PC-3 (cell line): ENCODE measurements around the gene GSDMA. TPM values are rescaled to one million over a fixed set of nuclear protein-coding genes. Genes with fewer than 3 reads are reported as not detected.
A peak's percentile ranks its signal among the peaks of the same experiment; 100 is the strongest.

Experiments used
- ATAC-seq: fragments of 200-7000 bp; cut with Tn5 transposase; 2 replicates; pipeline ENCODE4 v1.9.1; 2020; ENCODE audit warnings: mild to moderate bottlenecking, moderate library complexity
- BruUV-seq: library from RNA; stranded (reverse); fragments of 400-500 nt; replicated peaks from 2 replicates; lab custom pipeline; 2021; lab: Mats Ljungman, UMichigan
- CTCF ChIA-PET: fragments of 300-600 bp; sonication (Branson Sonifier 250); formaldehyde crosslinking; loops from one replicate; lab custom pipeline; 2022; ENCODE audit warnings: antibody characterized with exemption; lab: Charles Lee
- POLR2A ChIA-PET: fragments of 300-600 bp; sonication (Branson Sonifier 250); formaldehyde crosslinking; loops from one replicate; lab custom pipeline; 2022; ENCODE audit warnings: antibody characterized with exemption; ENCODE audit not compliant: unreplicated experiment; lab: Charles Lee
- DNase-seq: peaks from one replicate; pipeline ENCODE4 v3.0.0-alpha.2; 2015
- H2AFZ ChIP-seq: fragments of 300-600 bp; sonication (generic); 2 replicates; pipeline ENCODE4 v1.6.0; 2016; ENCODE audit warnings: antibody characterized with exemption, low read length
- H3F3A ChIP-seq: fragments of 300-600 bp; sonication (generic); one replicate; pipeline ENCODE4 v1.6.0; 2017; ENCODE audit warnings: antibody characterized with exemption, low read length, control low read depth, mild to moderate bottlenecking; ENCODE audit not compliant: unreplicated experiment
- H3K27ac ChIP-seq: fragments of 300-600 bp; sonication (generic); 2 replicates; pipeline ENCODE4 v1.5.1; 2016; ENCODE audit warnings: mild to moderate bottlenecking, low read length
- H3K27me3 ChIP-seq: fragments of 300-600 bp; sonication (generic); 2 replicates; pipeline ENCODE4 v1.6.1; 2016; ENCODE audit warnings: low read length, mixed read lengths
- H3K36me3 ChIP-seq: fragments of 300-600 bp; sonication (generic); 2 replicates; pipeline ENCODE4 v1.6.1; 2016; ENCODE audit warnings: low read depth, mixed run types, low read length, mixed read lengths
- H3K4me1 ChIP-seq: fragments of 300-600 bp; sonication (generic); 2 replicates; pipeline ENCODE4 v1.5.1; 2016; ENCODE audit warnings: low read length; ENCODE audit not compliant: insufficient read depth
- H3K4me2 ChIP-seq: fragments of 300-600 bp; sonication (generic); 2 replicates; pipeline ENCODE4 v1.6.0; 2016; ENCODE audit warnings: low read length
- H3K4me3 ChIP-seq: fragments of 300-600 bp; sonication (generic); 2 replicates; pipeline ENCODE4 v1.5.1; 2016; ENCODE audit warnings: mild to moderate bottlenecking, low read length, mixed read lengths
- H3K79me2 ChIP-seq: fragments of 300-600 bp; sonication (generic); 2 replicates; pipeline ENCODE4 v1.6.1; 2017; ENCODE audit warnings: low read length, mixed read lengths
- H3K9ac ChIP-seq: fragments of 300-600 bp; sonication (generic); 2 replicates; pipeline ENCODE4 v1.6.0; 2016; ENCODE audit warnings: mild to moderate bottlenecking, low read length
- H3K9me2 ChIP-seq: fragments of 300-600 bp; sonication (generic); replicated peaks from 2 replicates; pipeline ENCODE4 v1.6.1; 2016; ENCODE audit warnings: mixed run types, low read length, mixed read lengths
- H3K9me3 ChIP-seq: fragments of 300-600 bp; sonication (generic); 2 replicates; pipeline ENCODE4 v1.6.1; 2016; ENCODE audit warnings: low read length, mixed read lengths
- H4K20me1 ChIP-seq: fragments of 300-600 bp; sonication (generic); 2 replicates; pipeline ENCODE4 v1.6.1; 2016; ENCODE audit warnings: low read length, mixed read lengths
- EZH2 ChIP-seq: fragments of 300-600 bp; sonication (generic); IDR thresholded peaks from one replicate; pipeline ENCODE4 v1.6.1; 2017; ENCODE audit warnings: antibody characterized with exemption, mild to moderate bottlenecking, low read length; ENCODE audit not compliant: unreplicated experiment
- EZH2phosphoT487 ChIP-seq: fragments of 300-600 bp; sonication (generic); IDR thresholded peaks from 2 replicates; pipeline ENCODE4 v1.6.1; 2018; ENCODE audit warnings: mild to moderate bottlenecking, antibody characterized with exemption, low read length, borderline replicate concordance
- intact Hi-C: fragments of 100-400 bp; cut with micrococcal nuclease; formaldehyde crosslinking; loops from 2 replicates; pipeline ENCODE4 v1.9.0; 2023
- total RNA-seq: library from RNA; depleted of rRNA; stranded (reverse); fragments of >200 nt; gene quantifications from 2 replicates; pipeline ENCODE4 v1.2.3, GENCODE V29; 2014
- TF ChIP-seq, protein P1 (sequence below): fragments of 300-600 bp; sonication (generic); conservative IDR thresholded peaks from 2 replicates; pipeline ENCODE4 v1.5.1; 2017; ENCODE audit warnings: antibody characterized with exemption, low read depth, mild to moderate bottlenecking, low read length

The GSDMA gene
- total RNA-seq, 1 experiment from 2014 or later: not detected

DNA sequence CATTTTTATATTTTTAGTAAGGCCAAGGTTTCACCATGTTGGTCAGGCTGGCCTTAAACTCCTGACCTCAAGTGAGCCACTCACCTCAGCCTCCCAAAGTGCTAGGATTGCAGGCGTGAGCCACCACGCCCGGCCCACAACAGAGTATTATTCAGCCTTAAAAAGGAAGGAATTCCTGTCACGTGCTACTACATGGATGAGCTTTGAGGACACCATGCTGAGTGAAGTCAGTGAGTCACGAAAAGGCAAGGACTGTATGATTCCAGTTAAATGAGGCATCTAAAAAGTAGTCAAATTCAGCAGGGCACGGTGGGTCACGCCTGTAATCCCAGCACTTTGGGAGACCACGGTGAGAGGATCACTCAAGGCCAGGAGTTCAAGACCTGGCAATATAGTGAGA, 62.1 kb downstream of the GSDMA start:
- peaks cover 8% of the 10 kb centered on the region for H3K36me3 ChIP-seq
- intact Hi-C loops: loop anchor here (5.0 kb wide), 1 partner anchor 87 kb away; no protein-coding TSS in a partner anchor
- ChIA-PET CTCF (no interaction called here), POLR2A (no interaction called here)
- H4K20me1 ChIP-seq: no peaks in the 10 kb centered on the region
- H3K4me2 ChIP-seq: peak overlapping the region; percentile 65; the same call in 1 of the 2 replicates
- H3K4me3 ChIP-seq: no peak overlapping the region
- no peaks in the 10 kb centered on the region for H3K9me3 ChIP-seq
- no TSS peak for BruUV-seq
- peak overlapping the region; percentile 82 for H3K9ac ChIP-seq
- no peak overlapping the region for H2AFZ ChIP-seq
- no peaks in the 10 kb centered on the region for H3K79me2 ChIP-seq
- DNase-seq (no peak), ATAC-seq (no peak)
- H3K9me2 ChIP-seq: no peaks in the 10 kb centered on the region
- TF ChIP-seq EZH2phosphoT487: no peak
- TF ChIP-seq EZH2: no peak
- TF ChIP-seq, protein P1, sequence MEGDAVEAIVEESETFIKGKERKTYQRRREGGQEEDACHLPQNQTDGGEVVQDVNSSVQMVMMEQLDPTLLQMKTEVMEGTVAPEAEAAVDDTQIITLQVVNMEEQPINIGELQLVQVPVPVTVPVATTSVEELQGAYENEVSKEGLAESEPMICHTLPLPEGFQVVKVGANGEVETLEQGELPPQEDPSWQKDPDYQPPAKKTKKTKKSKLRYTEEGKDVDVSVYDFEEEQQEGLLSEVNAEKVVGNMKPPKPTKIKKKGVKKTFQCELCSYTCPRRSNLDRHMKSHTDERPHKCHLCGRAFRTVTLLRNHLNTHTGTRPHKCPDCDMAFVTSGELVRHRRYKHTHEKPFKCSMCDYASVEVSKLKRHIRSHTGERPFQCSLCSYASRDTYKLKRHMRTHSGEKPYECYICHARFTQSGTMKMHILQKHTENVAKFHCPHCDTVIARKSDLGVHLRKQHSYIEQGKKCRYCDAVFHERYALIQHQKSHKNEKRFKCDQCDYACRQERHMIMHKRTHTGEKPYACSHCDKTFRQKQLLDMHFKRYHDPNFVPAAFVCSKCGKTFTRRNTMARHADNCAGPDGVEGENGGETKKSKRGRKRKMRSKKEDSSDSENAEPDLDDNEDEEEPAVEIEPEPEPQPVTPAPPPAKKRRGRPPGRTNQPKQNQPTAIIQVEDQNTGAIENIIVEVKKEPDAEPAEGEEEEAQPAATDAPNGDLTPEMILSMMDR: no peak
- peaks cover 10% of the 10 kb centered on the region for H3F3A ChIP-seq
- H3K27me3 ChIP-seq: no peaks in the 10 kb centered on the region
- peak overlapping the region; percentile 97 for H3K27ac ChIP-seq
- peaks cover 69% of the 10 kb centered on the region for H3K4me1 ChIP-seq

DNA sequence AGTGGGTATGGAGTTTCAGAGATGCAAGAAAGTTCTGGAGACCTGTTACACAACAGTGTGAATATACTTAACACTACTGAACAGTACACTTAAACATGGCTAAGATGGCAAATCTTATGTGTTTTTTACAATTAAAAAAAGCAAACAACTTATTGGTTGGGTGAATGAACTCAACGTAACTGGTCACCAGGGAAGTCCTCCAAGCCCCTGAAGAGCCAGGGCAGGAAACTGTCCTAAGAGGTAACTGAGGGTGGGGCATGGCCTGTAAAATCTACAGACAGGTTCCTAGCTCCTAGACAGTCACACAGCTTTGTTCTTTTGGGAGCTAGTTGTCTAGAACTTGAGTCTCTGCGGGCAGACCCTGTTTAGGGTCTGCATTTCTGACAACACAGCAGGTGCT, 62.8 kb downstream of the GSDMA start:
- Histone ChIP-seq H3K79me2 (no peaks in the 10 kb centered on the region), H3K27ac (peak overlapping the region; percentile 97), H2AFZ (no peak overlapping the region), H3K4me3 (no peak overlapping the region), H3F3A (peaks cover 10% of the 10 kb centered on the region), H3K9ac (peak overlapping the region; percentile 82), H3K36me3 (peaks cover 7% of the 10 kb centered on the region), H3K27me3 (no peaks in the 10 kb centered on the region), H3K9me2 (no peaks in the 10 kb centered on the region), H3K4me2 (peak overlapping the region; percentile 65), H3K9me3 (no peaks in the 10 kb centered on the region), H4K20me1 (no peaks in the 10 kb centered on the region), H3K4me1 (peaks cover 65% of the 10 kb centered on the region)
- TF ChIP-seq, protein P1: no peak
- TF ChIP-seq EZH2phosphoT487 (no peak), EZH2 (no peak)
- ATAC-seq (no peak), DNase-seq (no peak)
- intact Hi-C loops: no loop called here
- BruUV-seq: no TSS peak
- POLR2A ChIA-PET: interaction anchor here (0.5 kb wide), 1 partner anchor 73 kb away, joined by 3 read pairs; no protein-coding TSS in a partner anchor
- CTCF ChIA-PET: interaction anchor here (1.0 kb wide), 1 partner anchor 9 kb away, joined by 3 read pairs; no protein-coding TSS in a partner anchor

DNA sequence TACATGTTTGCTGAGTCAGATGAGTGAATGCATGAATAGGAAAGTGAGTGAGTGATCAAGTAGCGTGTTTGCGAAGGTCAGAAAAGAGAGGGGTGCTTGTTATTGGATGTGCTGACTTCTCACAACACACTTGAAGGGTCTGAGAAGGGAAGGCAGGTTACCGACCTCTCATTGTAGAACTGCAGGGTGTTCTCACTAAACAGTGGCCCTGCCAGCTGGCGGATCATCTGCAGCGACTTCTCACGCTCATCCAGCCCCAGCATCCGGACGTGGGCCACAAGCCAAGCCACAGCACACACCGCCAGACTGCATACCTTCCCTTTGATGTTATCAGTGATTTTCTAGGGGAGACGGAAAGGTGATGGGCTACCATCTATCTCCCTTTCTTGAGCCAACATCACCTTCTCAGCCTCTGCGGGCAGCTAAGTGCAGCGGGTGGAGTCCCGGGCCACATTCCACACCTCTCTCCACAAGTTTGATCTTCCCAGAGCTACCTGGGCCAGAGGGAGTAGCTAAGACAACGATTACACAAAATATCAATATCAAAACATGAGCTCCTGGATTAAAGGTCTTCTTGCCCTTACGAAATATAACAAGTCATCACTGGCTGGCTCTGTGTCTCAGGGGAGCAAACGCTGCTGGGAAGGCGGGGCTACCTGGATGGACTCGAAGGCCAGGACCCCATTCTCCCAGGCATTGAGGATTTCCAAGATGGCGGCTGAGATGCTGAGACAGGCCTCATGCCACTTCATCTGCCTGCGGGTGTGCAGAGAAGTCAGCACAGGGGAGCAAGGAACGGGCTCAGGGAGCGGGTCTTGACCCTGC, 63.4 kb downstream of the GSDMA start:
- BruUV-seq: TSS peak; percentile 6
- H3K4me3 ChIP-seq: no peak overlapping the region
- H2AFZ ChIP-seq: peak overlapping the region; percentile 29; the same call in 1 of the 2 replicates
- H3K27ac ChIP-seq: peak overlapping the region; percentile 97
- H4K20me1 ChIP-seq: no peaks in the 10 kb centered on the region
- peak overlapping the region; percentile 65 for H3K4me2 ChIP-seq
- no peak for TF ChIP-seq EZH2phosphoT487
- TF ChIP-seq, protein P1: no peak
- TF ChIP-seq EZH2: no peak
- ATAC-seq (peak; percentile 25), DNase-seq (peak; percentile 84)
- POLR2A ChIA-PET: interaction anchor here (0.5 kb wide), 1 partner anchor 73 kb away, joined by 3 read pairs; no protein-coding TSS in a partner anchor
- peaks cover 60% of the 10 kb centered on the region for H3K4me1 ChIP-seq
- H3K27me3 ChIP-seq: no peaks in the 10 kb centered on the region
- H3K9me2 ChIP-seq: no peaks in the 10 kb centered on the region
- peaks cover 10% of the 10 kb centered on the region for H3F3A ChIP-seq
- intact Hi-C loops: loop anchor here (2.0 kb wide), 1 partner anchor 67 kb away; no protein-coding TSS in a partner anchor
- no peaks in the 10 kb centered on the region for H3K9me3 ChIP-seq
- peaks cover 7% of the 10 kb centered on the region for H3K36me3 ChIP-seq
- no peaks in the 10 kb centered on the region for H3K79me2 ChIP-seq
- CTCF ChIA-PET: interaction anchor here (0.7 to 1.0 kb wide), 4 partner anchors 9 to 86 kb away, joined by 3 to 7 read pairs (median 4); partner anchors contain the start of gene CSF3
- H3K9ac ChIP-seq: peak overlapping the region; percentile 82
